Activated B cell treated with CpG ODN at 0.5 μM for 24 hours (primary cell): Measurements from ENCODE around the gene RIBC1. TPM values are rescaled to one million over a fixed set of nuclear protein-coding genes. Genes with fewer than 3 reads are reported as not detected.
A peak's percentile ranks its signal among the peaks of the same experiment; 100 is the strongest.

ENCODE experiments used
- ATAC-seq: fragments of 200-7000 bp; cut with Tn5 transposase; one replicate; pipeline ENCODE4 v1.10.0; 2021; ENCODE audit warnings: low read depth, mild to moderate bottlenecking, moderate library complexity
- CTCF ChIA-PET: fragments of 350-600 bp; sonication (Branson Sonifier 250); formaldehyde crosslinking; loops from one replicate; lab custom pipeline; 2021; ENCODE audit warnings: antibody characterized with exemption; lab: Charles Lee
- POLR2A ChIA-PET: fragments of 350-600 bp; sonication (Branson Sonifier 250); formaldehyde crosslinking; loops from one replicate; lab custom pipeline; 2021; ENCODE audit warnings: antibody characterized with exemption; lab: Charles Lee
- DNase-seq: peaks from one replicate; pipeline ENCODE4 v3.0.0; 2022
- H3K27ac Mint-ChIP-seq: one replicate; pipeline ENCODE4 v1.8.0; 2020; ENCODE audit warnings: mixed read lengths
- H3K27me3 Mint-ChIP-seq: one replicate; pipeline ENCODE4 v1.8.0; 2021; ENCODE audit warnings: mixed read lengths
- H3K36me3 Mint-ChIP-seq: one replicate; pipeline ENCODE4 v1.8.0; 2021; ENCODE audit warnings: low read depth, mixed read lengths
- H3K4me1 Mint-ChIP-seq: one replicate; pipeline ENCODE4 v1.8.0; 2021; ENCODE audit warnings: mixed read lengths
- H3K4me3 Mint-ChIP-seq: one replicate; pipeline ENCODE4 v1.8.0; 2020; ENCODE audit warnings: mild to moderate bottlenecking, mixed read lengths
- H3K9me3 Mint-ChIP-seq: one replicate; pipeline ENCODE4 v1.8.0; 2020; ENCODE audit warnings: mixed read lengths
- CTCF ChIP-seq: fragments of 200-600 bp; IDR thresholded peaks from one replicate; pipeline ENCODE4 v1.8.0; 2022; ENCODE audit warnings: antibody characterized with exemption, mild to moderate bottlenecking
- intact Hi-C: fragments of 100-400 bp; cut with micrococcal nuclease; formaldehyde crosslinking; loops from one replicate; pipeline ENCODE4 v1.15.1; 2024
- total RNA-seq: library from RNA; stranded (reverse); gene quantifications from 2 replicates; pipeline ENCODE4 v1.2.3, GENCODE V29; 2022

The RIBC1 gene
- total RNA-seq, 1 donor from 2014 or later = 0.91 TPM

DNA sequence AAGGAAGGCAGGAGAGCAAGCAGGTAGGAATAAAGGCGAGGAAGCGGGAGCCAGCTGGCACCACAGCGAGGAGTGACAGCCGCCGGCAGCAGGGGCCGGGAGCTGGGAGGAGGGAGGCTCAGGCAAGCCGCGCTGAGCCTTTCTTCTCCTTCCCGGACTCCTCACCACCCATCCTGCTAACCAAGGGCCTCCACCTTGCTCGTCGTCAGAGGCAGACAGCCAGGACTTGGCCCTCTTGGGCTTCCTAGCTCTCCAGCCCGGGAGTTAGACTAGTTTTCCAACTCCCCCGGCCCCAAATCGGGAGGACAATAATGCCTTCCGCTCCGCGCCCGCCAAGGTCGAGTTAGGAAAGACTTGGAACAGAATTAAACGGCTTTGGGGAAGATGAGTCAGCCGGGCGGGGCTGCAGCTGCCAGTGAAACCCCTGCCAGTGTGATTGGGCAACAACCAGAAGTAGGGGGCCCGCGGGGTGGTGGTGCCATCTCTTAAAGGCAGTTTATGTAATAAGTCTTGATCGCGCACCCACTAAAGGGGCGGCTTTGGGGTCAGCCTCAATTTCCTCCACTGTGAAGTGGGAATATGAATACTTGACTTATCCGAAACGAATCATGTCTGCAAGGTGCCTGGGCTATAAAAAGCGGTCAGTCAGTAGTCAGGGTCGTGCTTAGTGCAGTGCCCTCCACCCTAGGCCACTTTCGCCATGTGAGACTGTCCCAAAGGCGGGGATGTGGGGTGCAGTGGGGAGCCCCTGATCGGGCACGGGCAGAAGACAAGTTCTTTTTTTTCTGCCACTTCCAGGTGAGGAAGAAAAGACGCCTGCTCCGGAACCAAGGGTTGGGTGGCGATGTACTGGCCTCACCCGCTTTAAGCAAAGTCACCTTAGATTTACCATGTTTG, 18.2 kb downstream of the RIBC1 start:
- Mint-ChIP-seq H3K27ac (no peak overlapping the region), H3K27me3 (peaks cover 9% of the 10 kb centered on the region), H3K4me3 (peak overlapping the region; percentile 83), H3K4me1 (peaks cover 11% of the 10 kb centered on the region), H3K9me3 (no peaks in the 10 kb centered on the region), H3K36me3 (no peaks in the 10 kb centered on the region)
- ChIA-PET POLR2A (interaction anchor here (1.0 kb wide), 1 partner anchor 215 kb away, joined by 3 read pairs; no protein-coding TSS in a partner anchor), CTCF (interaction anchor here (0.7 kb wide), 1 partner anchor 155 kb away, joined by 3 read pairs; no protein-coding TSS in a partner anchor)
- intact Hi-C loops = no loop called here
- no peak for TF ChIP-seq CTCF
- no peak for DNase-seq
- no peak for ATAC-seq

- CTCF ChIA-PET = no interaction called here
- intact Hi-C loops = no loop called here
- H3K27ac Mint-ChIP-seq = no peak overlapping the region
- peaks cover 9% of the 10 kb centered on the region for H3K27me3 Mint-ChIP-seq
- no peaks in the 10 kb centered on the region for H3K9me3 Mint-ChIP-seq
- POLR2A ChIA-PET = interaction anchor here (1.0 kb wide), 1 partner anchor 216 kb away, joined by 3 read pairs; no protein-coding TSS in a partner anchor
- no peaks in the 10 kb centered on the region for H3K36me3 Mint-ChIP-seq
- ATAC-seq (peak; percentile 92), DNase-seq (peak; percentile 61)
- peak overlapping the region; percentile 83 for H3K4me3 Mint-ChIP-seq
- no peak for TF ChIP-seq CTCF
- H3K4me1 Mint-ChIP-seq = peaks cover 7% of the 10 kb centered on the region
Observed at GRCh38 chrX:53441531-53442321, 19.1 kb downstream of the RIBC1 start.

DNA sequence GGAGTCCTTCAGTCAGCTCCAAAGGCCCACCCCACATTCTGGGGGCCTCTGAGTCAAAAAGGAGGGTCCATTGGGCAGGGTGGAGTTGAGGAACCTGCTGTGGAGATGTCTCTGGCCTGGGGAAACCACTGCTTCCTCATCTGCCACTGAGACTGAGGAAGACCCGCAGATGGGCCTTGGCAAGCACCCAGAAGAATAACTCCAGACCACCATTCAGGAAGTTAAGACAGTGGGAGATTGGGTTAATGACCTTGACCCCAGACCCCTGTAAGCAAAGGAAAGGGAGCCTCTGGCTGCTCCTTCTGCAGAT, 19.6 kb downstream of the RIBC1 start:
- peaks cover 7% of the 10 kb centered on the region for H3K4me1 Mint-ChIP-seq
- intact Hi-C loops = no loop called here
- no peak overlapping the region for H3K27ac Mint-ChIP-seq
- H3K4me3 Mint-ChIP-seq = peak overlapping the region; percentile 83
- no peaks in the 10 kb centered on the region for H3K9me3 Mint-ChIP-seq
- POLR2A ChIA-PET = interaction anchor here (1.0 kb wide), 1 partner anchor 217 kb away, joined by 3 read pairs; no protein-coding TSS in a partner anchor
- ATAC-seq (no peak), DNase-seq (no peak)
- H3K36me3 Mint-ChIP-seq = no peaks in the 10 kb centered on the region
- CTCF ChIA-PET = no interaction called here
- TF ChIP-seq CTCF = no peak
- H3K27me3 Mint-ChIP-seq = peaks cover 9% of the 10 kb centered on the region

- TF ChIP-seq CTCF = no peak
- Mint-ChIP-seq H3K27me3 (no peaks in the 10 kb centered on the region), H3K4me3 (no peak overlapping the region), H3K9me3 (no peaks in the 10 kb centered on the region), H3K36me3 (no peaks in the 10 kb centered on the region), H3K27ac (no peak overlapping the region), H3K4me1 (peaks cover 4% of the 10 kb centered on the region)
- intact Hi-C loops = loop anchor here (1.0 kb wide), 1 partner anchor 129 kb away; no protein-coding TSS in a partner anchor
- ATAC-seq (no peak), DNase-seq (no peak)
- CTCF ChIA-PET = interaction anchor here (0.6 to 2.2 kb wide), 6 partner anchors 9 to 300 kb away, joined by 3 to 27 read pairs (median 6); partner anchors contain the start of genes RIBC1 and SMC1A
- POLR2A ChIA-PET = interaction anchor here (0.6 kb wide), 1 partner anchor 1362 kb away, joined by 4 read pairs; no protein-coding TSS in a partner anchor
Observed at GRCh38 chrX:53445977-53446376, 23.3 kb downstream of the RIBC1 start.
